GM10847 (cell line): ENCODE data around the gene CDH11.

ENCODE experiments used
- POLR2A ChIP-seq: IDR thresholded peaks from 2 replicates; pipeline ENCODE4 v1.6.1; 2011; ENCODE audit not compliant: insufficient read length; ENCODE audit errors: extremely low read depth

The CDH11 gene

GRCh38 chr16:65121870-65122723 is at the start of gene CDH11:
Gene CDH11 (minus strand): TSS chr16:65122063. CDS start chr16:65004869, 117,194 bp downstream.
- TF ChIP-seq POLR2A, result no peak

GRCh38 chr16:65154321-65154720 is 32.5 kb upstream of the CDH11 start:
- TF ChIP-seq POLR2A, result no peak

GRCh38 chr16:65153365-65154105 is 31.7 kb upstream of the CDH11 start:
- TF ChIP-seq POLR2A, result no peak

- no peak for TF ChIP-seq POLR2A
Measured at GRCh38 chr16:65148804-65149203, 26.9 kb upstream of the CDH11 start.

- no peak for TF ChIP-seq POLR2A
Measured at GRCh38 chr16:65142276-65142675, 20.4 kb upstream of the CDH11 start.

- TF ChIP-seq POLR2A, result no peak
Measured at GRCh38 chr16:65136681-65137080, 14.8 kb upstream of the CDH11 start.

- TF ChIP-seq POLR2A, result no peak
Measured at GRCh38 chr16:65126845-65127624, 5.2 kb upstream of the CDH11 start.

- TF ChIP-seq POLR2A, result no peak
Measured at GRCh38 chr16:65125871-65126270, 4.0 kb upstream of the CDH11 start.

GRCh38 chr16:65125322-65125721 is 3.5 kb upstream of the CDH11 start:
- TF ChIP-seq POLR2A, result no peak

- no peak for TF ChIP-seq POLR2A
Measured at GRCh38 chr16:65124596-65124995, 2.7 kb upstream of the CDH11 start.

- no peak for TF ChIP-seq POLR2A
Measured at GRCh38 chr16:65124212-65124548, 2.3 kb upstream of the CDH11 start.

GRCh38 chr16:65123396-65124211 is 1.7 kb upstream of the CDH11 start:
- no peak for TF ChIP-seq POLR2A

- no peak for TF ChIP-seq POLR2A
Measured at GRCh38 chr16:65122724-65123395, 997 bp upstream of the CDH11 start.
